Hepatocyte (in vitro differentiated cells): Measurements from ENCODE around the gene BST1. TPM values are rescaled to one million over a fixed set of nuclear protein-coding genes. Genes with fewer than 3 reads are reported as not detected.

Experiments
- DNase-seq: peaks from one replicate; pipeline ENCODE4 v3.0.0-alpha.2; 2016; ENCODE audit warnings: low spot score
- H2AFZ ChIP-seq: fragments of 200-600 bp; sonication (generic); 2 replicates; pipeline ENCODE4 v1.6.0; 2016; ENCODE audit warnings: antibody characterized with exemption, mild to moderate bottlenecking
- H3K27ac ChIP-seq: fragments of 200-600 bp; sonication (generic); 2 replicates; pipeline ENCODE4 v1.5.1; 2016; ENCODE audit warnings: mild to moderate bottlenecking
- H3K27me3 ChIP-seq: fragments of 200-600 bp; sonication (generic); 2 replicates; pipeline ENCODE4 v1.6.1; 2016
- H3K36me3 ChIP-seq: fragments of 200-600 bp; sonication (generic); replicated peaks from 2 replicates; pipeline ENCODE4 v1.5.1; 2016; ENCODE audit warnings: low read depth; ENCODE audit not compliant: insufficient read depth
- H3K4me1 ChIP-seq: fragments of 200-600 bp; sonication (generic); 2 replicates; pipeline ENCODE4 v1.5.1; 2016; ENCODE audit warnings: mild to moderate bottlenecking, moderate library complexity; ENCODE audit not compliant: insufficient read depth
- H3K4me2 ChIP-seq: fragments of 200-600 bp; sonication (generic); 2 replicates; pipeline ENCODE4 v1.6.0; 2016
- H3K4me3 ChIP-seq: fragments of 200-600 bp; sonication (generic); 2 replicates; pipeline ENCODE4 v1.5.1; 2016; ENCODE audit warnings: mild to moderate bottlenecking
- H3K79me2 ChIP-seq: fragments of 200-600 bp; sonication (generic); 2 replicates; pipeline ENCODE4 v1.6.0; 2017; ENCODE audit warnings: mild to moderate bottlenecking
- H3K9me2 ChIP-seq: fragments of 200-600 bp; sonication (generic); replicated peaks from 2 replicates; pipeline ENCODE4 v1.6.0; 2017; ENCODE audit warnings: mild to moderate bottlenecking; ENCODE audit not compliant: insufficient read depth
- H3K9me3 ChIP-seq: fragments of 200-600 bp; sonication (generic); 2 replicates; pipeline ENCODE4 v1.5.1; 2016; ENCODE audit warnings: low read depth, mild to moderate bottlenecking
- H4K20me1 ChIP-seq: fragments of 200-600 bp; sonication (generic); 2 replicates; pipeline ENCODE4 v1.6.0; 2016; ENCODE audit warnings: mild to moderate bottlenecking; ENCODE audit not compliant: insufficient read depth, poor library complexity, severe bottlenecking
- EZH2 ChIP-seq: fragments of 200-600 bp; sonication (generic); IDR thresholded peaks from 2 replicates; pipeline ENCODE4 v1.6.1; 2016; ENCODE audit warnings: antibody characterized with exemption, mild to moderate bottlenecking, borderline replicate concordance
- EZH2phosphoT487 ChIP-seq: fragments of 200-600 bp; sonication (generic); IDR thresholded peaks from one replicate; pipeline ENCODE4 v1.6.1; 2018; ENCODE audit warnings: antibody characterized with exemption, mild to moderate bottlenecking, low read depth, moderate library complexity; ENCODE audit not compliant: unreplicated experiment, severe bottlenecking
- WGBS: methylation state at CpG from one replicate; pipeline ENCODE4 v1.1.6; 2016; ENCODE audit warnings: low lambda C conversion rate; ENCODE audit errors: missing lambda C conversion rate; 5-methylcytosine and 5-hydroxymethylcytosine counted together
- polyA plus RNA-seq: library from polyadenylated mRNA; unstranded; fragments of >200 nt; fragmentation: Nextera tagmentation; extraction: Ambion mirVana; gene quantifications from 2 replicates; pipeline ENCODE4 v1.2.1, GENCODE V29; 2016
- total RNA-seq: library from RNA; depleted of rRNA; stranded (reverse); fragments of >200 nt; gene quantifications from 2 replicates; pipeline ENCODE4 v1.2.3, GENCODE V29; 2014
- TF ChIP-seq, protein P1 (sequence below): fragments of 200-600 bp; sonication (generic); IDR thresholded peaks from 2 replicates; pipeline ENCODE4 v1.5.1; 2016; ENCODE audit warnings: antibody characterized with exemption, mild to moderate bottlenecking; ENCODE audit not compliant: poor library complexity

BST1 gene
- total and polyA plus RNA-seq, 2 experiments from 2014 or later, result 3.5 to 3.7 TPM

DNA sequence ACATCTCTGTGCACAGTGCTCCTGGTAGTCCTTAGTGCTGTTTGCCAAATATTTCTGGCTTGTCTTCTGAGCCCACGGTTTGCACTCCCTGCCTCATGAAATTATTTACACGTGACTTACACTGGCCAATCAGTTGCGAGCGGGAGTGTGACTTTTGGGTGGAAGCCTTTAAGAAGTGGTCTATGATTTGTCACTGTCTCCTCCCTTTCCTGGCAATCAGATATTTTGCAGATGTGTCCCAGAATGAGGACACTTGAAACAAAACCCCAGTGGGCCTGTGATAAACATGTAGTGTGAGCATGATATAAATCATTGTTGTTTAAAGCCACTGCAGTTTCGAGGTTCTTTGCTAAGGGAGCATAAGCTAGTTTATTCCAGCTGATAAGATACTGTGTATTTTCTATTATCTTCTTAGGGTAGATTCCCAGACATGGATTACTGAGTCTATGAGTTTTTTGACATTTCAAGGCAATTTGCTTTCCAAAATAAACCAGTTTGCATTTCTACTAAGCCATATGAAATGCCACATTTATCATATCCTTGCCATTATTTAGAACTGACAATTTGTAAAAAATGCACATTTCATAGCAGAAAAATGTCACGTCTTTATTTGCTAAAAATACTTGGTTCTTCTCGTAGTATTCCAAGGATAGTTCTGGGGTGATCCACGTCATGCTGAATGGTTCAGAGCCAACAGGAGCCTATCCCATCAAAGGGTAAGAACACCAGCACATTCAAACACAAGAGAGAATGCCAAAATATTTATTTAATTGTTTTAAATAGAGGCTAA, 12.0 kb downstream of the BST1 start:
- no peak overlapping the region for H3K4me3 ChIP-seq
- no peaks in the 10 kb centered on the region for H3K36me3 ChIP-seq
- H2AFZ ChIP-seq, result no peak overlapping the region
- no peaks in the 10 kb centered on the region for H3K9me3 ChIP-seq
- H3K9me2 ChIP-seq, result no peaks in the 10 kb centered on the region
- H3K4me1 ChIP-seq, result peaks cover 10% of the 10 kb centered on the region
- H4K20me1 ChIP-seq, result no peaks in the 10 kb centered on the region
- no peaks in the 10 kb centered on the region for H3K79me2 ChIP-seq
- TF ChIP-seq EZH2phosphoT487 (no peak), EZH2 (no peak)
- TF ChIP-seq, protein P1, sequence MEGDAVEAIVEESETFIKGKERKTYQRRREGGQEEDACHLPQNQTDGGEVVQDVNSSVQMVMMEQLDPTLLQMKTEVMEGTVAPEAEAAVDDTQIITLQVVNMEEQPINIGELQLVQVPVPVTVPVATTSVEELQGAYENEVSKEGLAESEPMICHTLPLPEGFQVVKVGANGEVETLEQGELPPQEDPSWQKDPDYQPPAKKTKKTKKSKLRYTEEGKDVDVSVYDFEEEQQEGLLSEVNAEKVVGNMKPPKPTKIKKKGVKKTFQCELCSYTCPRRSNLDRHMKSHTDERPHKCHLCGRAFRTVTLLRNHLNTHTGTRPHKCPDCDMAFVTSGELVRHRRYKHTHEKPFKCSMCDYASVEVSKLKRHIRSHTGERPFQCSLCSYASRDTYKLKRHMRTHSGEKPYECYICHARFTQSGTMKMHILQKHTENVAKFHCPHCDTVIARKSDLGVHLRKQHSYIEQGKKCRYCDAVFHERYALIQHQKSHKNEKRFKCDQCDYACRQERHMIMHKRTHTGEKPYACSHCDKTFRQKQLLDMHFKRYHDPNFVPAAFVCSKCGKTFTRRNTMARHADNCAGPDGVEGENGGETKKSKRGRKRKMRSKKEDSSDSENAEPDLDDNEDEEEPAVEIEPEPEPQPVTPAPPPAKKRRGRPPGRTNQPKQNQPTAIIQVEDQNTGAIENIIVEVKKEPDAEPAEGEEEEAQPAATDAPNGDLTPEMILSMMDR, result no peak
- no peak overlapping the region for H3K27ac ChIP-seq
- WGBS, result 68% methylated on average over 8 of the region's 8 CpGs
- no peak overlapping the region for H3K4me2 ChIP-seq
- no peaks in the 10 kb centered on the region for H3K27me3 ChIP-seq
- no peak for DNase-seq

DNA sequence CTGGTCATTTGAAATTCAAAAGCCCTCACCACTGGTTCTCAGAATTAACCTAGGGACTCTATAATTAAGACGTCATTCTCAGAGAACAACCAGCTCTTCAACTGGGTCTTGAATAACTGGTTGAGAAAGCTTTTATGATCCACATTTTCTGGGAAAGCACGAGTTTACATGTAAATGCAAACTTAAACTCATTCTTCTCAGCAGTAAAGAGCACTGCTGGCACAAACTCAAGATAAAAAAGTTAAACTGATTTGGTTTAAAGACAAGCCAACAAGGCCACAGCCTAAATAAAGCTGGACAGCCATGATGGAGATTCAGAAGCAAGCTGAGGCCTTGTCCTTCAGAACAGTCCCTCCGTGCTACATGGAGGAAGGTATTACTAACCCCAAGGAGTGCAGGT, 13.2 kb downstream of the BST1 start:
- no peaks in the 10 kb centered on the region for H3K79me2 ChIP-seq
- WGBS, result 63% methylated on average over 3 of the region's 3 CpGs
- H3K36me3 ChIP-seq, result no peaks in the 10 kb centered on the region
- H4K20me1 ChIP-seq, result no peaks in the 10 kb centered on the region
- peaks cover 10% of the 10 kb centered on the region for H3K4me1 ChIP-seq
- no peak overlapping the region for H3K4me3 ChIP-seq
- no peak overlapping the region for H2AFZ ChIP-seq
- no peak overlapping the region for H3K4me2 ChIP-seq
- H3K27ac ChIP-seq, result peak overlapping the region; percentile 56
- TF ChIP-seq EZH2phosphoT487 (no peak), EZH2 (no peak)
- TF ChIP-seq, protein P1, result no peak
- no peak for DNase-seq
- H3K27me3 ChIP-seq, result no peaks in the 10 kb centered on the region
- no peaks in the 10 kb centered on the region for H3K9me3 ChIP-seq
- H3K9me2 ChIP-seq, result no peaks in the 10 kb centered on the region

DNA sequence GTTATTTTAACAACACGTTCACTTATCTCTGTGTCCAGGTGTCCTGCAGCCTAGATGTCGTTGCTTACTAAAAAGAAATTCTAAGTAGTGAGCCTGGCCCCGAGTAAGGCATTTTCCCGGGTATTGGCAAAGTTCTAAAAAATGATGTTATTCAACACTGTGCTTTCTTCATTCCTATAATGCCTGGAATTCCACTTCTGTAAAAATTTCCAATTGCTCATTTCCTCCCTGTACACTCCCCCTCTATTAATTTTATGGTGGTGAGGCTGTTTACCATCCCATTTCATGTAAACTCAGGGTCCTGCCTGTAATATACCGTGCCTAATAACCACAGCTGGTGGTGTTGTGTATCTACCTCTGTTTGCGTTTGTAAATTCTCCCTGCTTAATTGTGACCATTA, 14.2 kb downstream of the BST1 start:
- H3K79me2 ChIP-seq, result no peaks in the 10 kb centered on the region
- TF ChIP-seq EZH2 (no peak), EZH2phosphoT487 (no peak)
- TF ChIP-seq, protein P1, result no peak
- no peaks in the 10 kb centered on the region for H3K9me2 ChIP-seq
- H3K27me3 ChIP-seq, result no peaks in the 10 kb centered on the region
- 48% methylated on average over 6 of the region's 6 CpGs for WGBS
- H3K9me3 ChIP-seq, result no peaks in the 10 kb centered on the region
- no peak for DNase-seq
- no peak overlapping the region for H3K4me2 ChIP-seq
- H3K4me1 ChIP-seq, result peaks cover 10% of the 10 kb centered on the region
- H3K27ac ChIP-seq, result no peak overlapping the region
- H3K36me3 ChIP-seq, result no peaks in the 10 kb centered on the region
- no peak overlapping the region for H2AFZ ChIP-seq
- H4K20me1 ChIP-seq, result no peaks in the 10 kb centered on the region
- H3K4me3 ChIP-seq, result no peak overlapping the region
